Osteocyte (in vitro differentiated cells): ENCODE results near the gene CORT. TPM values are rescaled to one million over a fixed set of nuclear protein-coding genes. Genes with fewer than 3 reads are reported as not detected.
"Not testable (repeated sequence)": the region's sequence is repeated elsewhere in the genome, so short reads cannot be mapped to it uniquely, and the experiment has no call there.

Source experiments
- DNase-seq: peaks from one replicate; pipeline ENCODE4 v3.0.0; 2021; ENCODE audit warnings: mixed read lengths; ENCODE audit not compliant: unreplicated experiment; ENCODE audit errors: extremely low spot score
- H3K27ac Mint-ChIP-seq: one replicate; pipeline ENCODE4 v1.8.0; 2021; ENCODE audit warnings: mild to moderate bottlenecking, mixed read lengths; ENCODE audit not compliant: unreplicated experiment
- H3K27me3 Mint-ChIP-seq: one replicate; pipeline ENCODE4 v1.8.0; 2021; ENCODE audit warnings: mixed read lengths; ENCODE audit not compliant: unreplicated experiment
- H3K36me3 Mint-ChIP-seq: one replicate; pipeline ENCODE4 v1.8.0; 2021; ENCODE audit warnings: mixed read lengths; ENCODE audit not compliant: unreplicated experiment
- H3K4me1 Mint-ChIP-seq: one replicate; pipeline ENCODE4 v1.8.0; 2021; ENCODE audit warnings: mixed read lengths; ENCODE audit not compliant: unreplicated experiment
- H3K4me3 Mint-ChIP-seq: one replicate; pipeline ENCODE4 v1.8.0; 2021; ENCODE audit warnings: mild to moderate bottlenecking, moderate library complexity, mixed read lengths; ENCODE audit not compliant: unreplicated experiment
- H3K9me3 Mint-ChIP-seq: one replicate; pipeline ENCODE4 v1.8.0; 2021; ENCODE audit warnings: mixed read lengths; ENCODE audit not compliant: unreplicated experiment
- CTCF ChIP-seq: fragments of 200-600 bp; sonication (generic); IDR thresholded peaks from 2 replicates; pipeline ENCODE4 v1.5.0; 2021; ENCODE audit warnings: antibody characterized with exemption, mild to moderate bottlenecking, moderate library complexity
- long read RNA-seq: library from polyadenylated mRNA; unstranded; transcript quantifications from one replicate; pipeline ENCODE4 v2.0.0, GENCODE V29; 2021
- total RNA-seq: library from RNA; stranded (reverse); gene quantifications from 2 replicates; pipeline ENCODE4 v1.2.1, GENCODE V29; 2021

The CORT gene
- 0.40 and 0.68 TPM in 2 replicates for total RNA-seq
- long read RNA-seq = 0 reads

GRCh38 chr1:10449751-10450150 is at the start of gene CORT:
Gene CORT, plus strand, starts transcription at chr1:10450031. Its CDS starts 193 bp downstream, at chr1:10450224.
- H3K9me3 Mint-ChIP-seq = no peaks in the 10 kb centered on the region
- H3K4me1 Mint-ChIP-seq = peaks cover 31% of the 10 kb centered on the region
- DNase-seq = no peak
- H3K27me3 Mint-ChIP-seq = no peaks in the 10 kb centered on the region
- TF ChIP-seq CTCF = no peak
- H3K27ac Mint-ChIP-seq = peak within 1 kb of the TSS; percentile 76
- H3K4me3 Mint-ChIP-seq = peak within 1 kb of the TSS; percentile 43
- H3K36me3 Mint-ChIP-seq = no peaks in the 10 kb centered on the region

- H3K4me1 Mint-ChIP-seq = peaks cover 43% of the 10 kb centered on the region
- peak overlapping the region; percentile 85 for H3K27ac Mint-ChIP-seq
- peak overlapping the region; percentile 91 for H3K4me3 Mint-ChIP-seq
- H3K36me3 Mint-ChIP-seq = peaks cover 19% of the 10 kb centered on the region
- no peaks in the 10 kb centered on the region for H3K27me3 Mint-ChIP-seq
- no peaks in the 10 kb centered on the region for H3K9me3 Mint-ChIP-seq
- TF ChIP-seq CTCF = no peak
- DNase-seq = no peak
Measured at GRCh38 chr1:10401281-10401680, 48.5 kb upstream of the CORT start.

- H3K36me3 Mint-ChIP-seq = peaks cover 28% of the 10 kb centered on the region
- peak overlapping the region; percentile 27 for H3K27ac Mint-ChIP-seq
- no peak overlapping the region for H3K4me3 Mint-ChIP-seq
- DNase-seq = no peak
- H3K9me3 Mint-ChIP-seq = no peaks in the 10 kb centered on the region
- TF ChIP-seq CTCF = no peak
- peaks cover 41% of the 10 kb centered on the region for H3K4me1 Mint-ChIP-seq
- no peaks in the 10 kb centered on the region for H3K27me3 Mint-ChIP-seq
Measured at GRCh38 chr1:10402729-10403274, 47.0 kb upstream of the CORT start.

- H3K36me3 Mint-ChIP-seq = peaks cover 44% of the 10 kb centered on the region
- no peaks in the 10 kb centered on the region for H3K9me3 Mint-ChIP-seq
- H3K4me1 Mint-ChIP-seq = peaks cover 11% of the 10 kb centered on the region
- no peak for DNase-seq
- no peak for TF ChIP-seq CTCF
- no peak overlapping the region for H3K4me3 Mint-ChIP-seq
- H3K27me3 Mint-ChIP-seq = no peaks in the 10 kb centered on the region
- no peak overlapping the region for H3K27ac Mint-ChIP-seq
Measured at GRCh38 chr1:10407201-10407600, 42.6 kb upstream of the CORT start.

GRCh38 chr1:10415211-10415930 is 34.5 kb upstream of the CORT start:
- H3K27me3 Mint-ChIP-seq = no peaks in the 10 kb centered on the region
- peaks cover 75% of the 10 kb centered on the region for H3K36me3 Mint-ChIP-seq
- H3K4me1 Mint-ChIP-seq = peaks cover 6% of the 10 kb centered on the region
- DNase-seq = no peak
- TF ChIP-seq CTCF = no peak
- H3K9me3 Mint-ChIP-seq = no peaks in the 10 kb centered on the region
- no peak overlapping the region for H3K4me3 Mint-ChIP-seq
- H3K27ac Mint-ChIP-seq = peak overlapping the region; percentile 80

GRCh38 chr1:10415967-10416366 is 33.9 kb upstream of the CORT start:
- not testable (repeated sequence) for H3K27ac Mint-ChIP-seq, H3K4me1 Mint-ChIP-seq, H3K9me3 Mint-ChIP-seq, H3K4me3 Mint-ChIP-seq, H3K27me3 Mint-ChIP-seq, DNase-seq
- H3K36me3 Mint-ChIP-seq = peaks cover 77% of the 10 kb centered on the region

GRCh38 chr1:10418741-10419140 is 31.1 kb upstream of the CORT start:
- H3K27ac Mint-ChIP-seq, H3K9me3 Mint-ChIP-seq, H3K4me1 Mint-ChIP-seq, H3K27me3 Mint-ChIP-seq, H3K4me3 Mint-ChIP-seq, DNase-seq: not testable (repeated sequence)
- H3K36me3 Mint-ChIP-seq = peaks cover 59% of the 10 kb centered on the region
